Esophagus muscularis mucosa (tissue), 4 donors: ENCODE data around the gene REPS2.

Experiments
- CTCF ChIP-seq, 3 experiments: fragments of 200-600 bp in 2 of 3; fragments of 450-650 bp in 1 of 3; sonication (generic) in 2 of 3; IDR thresholded peaks; one replicate each; pipeline ENCODE4 v1.5.1; 2017 to 2019; ENCODE audit warnings: antibody characterized with exemption in 3 of 3, mild to moderate bottlenecking in 2 of 3, moderate library complexity in 1 of 3
- EP300 ChIP-seq: sonication (generic); formaldehyde crosslinking; IDR thresholded peaks from one replicate; pipeline ENCODE4 v1.6.1; 2017; ENCODE audit warnings: antibody characterized with exemption
- POLR2A ChIP-seq: fragments of 450-650 bp; IDR thresholded peaks from one replicate; pipeline ENCODE4 v1.6.1; 2017; ENCODE audit warnings: antibody characterized with exemption, moderate library complexity, mild to moderate bottlenecking, low read depth
- POLR2AphosphoS5 ChIP-seq, 2 donors: sonication (generic); formaldehyde crosslinking; IDR thresholded peaks; one replicate each; pipeline ENCODE4 v1.6.1; 2017; ENCODE audit warnings: antibody characterized with exemption in 2 of 2

- TF ChIP-seq CTCF (IDR thresholded peaks at IDR 0.05) (no peak), POLR2A (no peak), EP300 (no peak), POLR2AphosphoS5 (IDR thresholded peaks at IDR 0.05) (no peak)
These were observed 47.4 kb downstream of the REPS2 start for GRCh38 chrX:16993791-16994318.
